COLO668 (cell line): Measurements from ENCODE around the gene ANKK1.

Experiments
- DNase-seq: peaks from one replicate; lab custom pipeline; 2025; ENCODE audit not compliant: unreplicated experiment; lab: John Stamatoyannopoulos, UW

ANKK1 gene

DNA sequence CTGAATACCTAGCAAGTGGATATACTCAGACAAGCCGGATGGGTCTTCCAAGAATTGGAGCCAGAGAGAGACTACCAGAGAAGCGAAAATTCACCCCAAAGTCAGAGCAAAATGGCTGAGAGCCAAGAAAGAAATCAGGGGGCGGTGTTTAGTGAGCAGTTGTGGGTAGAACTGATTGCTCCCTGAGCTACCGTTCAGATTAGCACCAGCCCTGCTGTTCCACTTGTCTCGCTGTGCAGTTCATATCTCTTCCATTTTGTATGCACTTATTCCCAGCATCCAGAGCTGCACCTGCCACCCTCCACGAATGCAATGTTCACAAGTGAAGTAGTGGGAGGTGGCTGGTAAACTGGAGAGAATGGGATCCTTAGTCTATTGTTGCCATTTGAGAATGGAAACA is 62.2 kb downstream of the ANKK1 start:
- no peak for DNase-seq
